Measurements from ENCODE around the gene NTMT1. TPM values are rescaled to one million over a fixed set of nuclear protein-coding genes. Genes with fewer than 3 reads are reported as not detected.

Gene NTMT1
- total and polyA plus RNA-seq, 10 of the 15 experiments (the other 5 are each of a cell fraction or from before 2014, with no cell fraction given): 12.8 to 85.4 (median 39.3) TPM

GRCh38 chr9:129667378-129667777 lies 41.4 kb downstream of the NTMT1 start:
- no TSS peak for BruUV-seq (replicated peaks)
- 8% methylated on average over 11 of the region's 11 CpGs for WGBS (ENCODE audit: insufficient coverage, insufficient replicate concordance, low lambda C conversion rate, missing lambda C conversion rate)
- Histone ChIP-seq H3K9ac (ENCODE audit: control insufficient read depth, insufficient read depth, low read length) (no peak overlapping the region), H3K36me3 (ENCODE audit: control insufficient read depth in 2 of 2, insufficient read depth in 2 of 2, low read length in 1 of 2) (no peaks in the 10 kb centered on the region), H3K4me2 (ENCODE audit: control insufficient read depth, insufficient read depth) (no peak overlapping the region), H3K9me3 (replicated peaks; ENCODE audit: control insufficient read depth, insufficient read depth, low read length) (no peaks in the 10 kb centered on the region), H3K4me3 (no peak overlapping the region), H3K27me3 (replicated peaks in 1 of 2; ENCODE audit: control insufficient read depth in 2 of 2, insufficient read depth in 2 of 2, low read length in 1 of 2) (peaks cover 0 to 2% of the 10 kb centered on the region in 2 experiments; a peak in 2 of 4 replicates), H3K79me2 (ENCODE audit: control insufficient read depth, insufficient read depth, low read length) (no peaks in the 10 kb centered on the region), H3K4me1 (ENCODE audit: control insufficient read depth, insufficient read depth, low read length) (no peaks in the 10 kb centered on the region), H4K20me1 (ENCODE audit: control insufficient read depth, insufficient read depth) (no peaks in the 10 kb centered on the region), H3K27ac (ENCODE audit: control insufficient read depth, insufficient read depth) (no peak overlapping the region), H2AFZ (ENCODE audit: control insufficient read depth, low read depth, low read length) (no peak overlapping the region)
- ChIA-PET RAD21 (ENCODE audit: unreplicated experiment) (no interaction called here), POLR2A (no interaction called here), CTCF (no interaction called here), SMC1A (ENCODE audit: uncharacterized antibody, unreplicated experiment) (no interaction called here)
- in situ Hi-C loops (cut with MboI): no loop called here
- intact Hi-C loops (cut with micrococcal nuclease; ENCODE audit: unreplicated experiment): no loop called here
- TF ChIP-seq PRDM15 (CRISPR knock-in tag; IDR thresholded peaks at IDR 0.05) (no peak), RCOR1 (conservative IDR thresholded peaks at IDR 0.05; ENCODE audit: low read depth, low read length) (no peak), ETV6 (conservative IDR thresholded peaks at IDR 0.05 in 1 of 2, IDR thresholded peaks at IDR 0.05 in 1 of 2; ENCODE audit: borderline replicate concordance in 1 of 2, low read depth in 1 of 2) (no peak), ZZZ3 (IDR thresholded peaks at IDR 0.05; ENCODE audit: control insufficient read depth, insufficient read length, low read depth) (no peak), BHLHE40 (IDR thresholded peaks at IDR 0.05; ENCODE audit: borderline replicate concordance in 1 of 2, low read depth in 2 of 2, low read length in 1 of 2) (no peak), IRF4 (IDR thresholded peaks at IDR 0.05; ENCODE audit: low read depth, low read length) (no peak)
- DNase-seq (ENCODE audit: low read depth, low spot score): no peak
- ATAC-seq: no peak
- no peak for FAIRE-seq

Measured in GM12878 (cell line).